Fibroblast of peridontal ligament (primary cell): ENCODE measurements around the gene PPARGC1A.

Source experiments
- DNase-seq: peaks from one replicate; pipeline ENCODE4 v3.0.0-alpha.2; 2010; ENCODE audit errors: extremely low read depth

PPARGC1A gene

GRCh38 chr4:23889814-23890341 is at the start of gene PPARGC1A:
Gene PPARGC1A (minus strand): TSS chr4:23890047. CDS start chr4:23889957, 90 bp downstream.
- peak; percentile 71 for DNase-seq

GRCh38 chr4:23938796-23939195 is 48.9 kb upstream of the PPARGC1A start:
- DNase-seq, result no peak

- DNase-seq, result peak; percentile 85
These were observed 47.3 kb upstream of the PPARGC1A start for GRCh38 chr4:23937173-23937572.

GRCh38 chr4:23934915-23935314 is 45.1 kb upstream of the PPARGC1A start:
- peak; percentile 98 for DNase-seq

GRCh38 chr4:23934223-23934622 is 44.4 kb upstream of the PPARGC1A start:
- DNase-seq, result no peak

GRCh38 chr4:23932901-23933308 is 43.1 kb upstream of the PPARGC1A start:
- peak; percentile 62 for DNase-seq

- no peak for DNase-seq
These were observed 42.3 kb upstream of the PPARGC1A start for GRCh38 chr4:23932186-23932585.

- DNase-seq, result no peak
These were observed 41.6 kb upstream of the PPARGC1A start for GRCh38 chr4:23931489-23931830.

- no peak for DNase-seq
These were observed 41.1 kb upstream of the PPARGC1A start for GRCh38 chr4:23930750-23931488.

- no peak for DNase-seq
These were observed 39.4 kb upstream of the PPARGC1A start for GRCh38 chr4:23929248-23929647.

GRCh38 chr4:23924556-23924955 is 34.7 kb upstream of the PPARGC1A start:
- DNase-seq, result no peak

- no peak for DNase-seq
These were observed 34.0 kb upstream of the PPARGC1A start for GRCh38 chr4:23923840-23924239.

- DNase-seq, result no peak
These were observed 33.3 kb upstream of the PPARGC1A start for GRCh38 chr4:23923141-23923540.

GRCh38 chr4:23922541-23923111 is 32.8 kb upstream of the PPARGC1A start:
- no peak for DNase-seq

- DNase-seq, result no peak
These were observed 32.2 kb upstream of the PPARGC1A start for GRCh38 chr4:23922013-23922412.

- DNase-seq, result no peak
These were observed 31.6 kb upstream of the PPARGC1A start for GRCh38 chr4:23921447-23921845.

- DNase-seq, result no peak
These were observed 31.0 kb upstream of the PPARGC1A start for GRCh38 chr4:23920716-23921446.

GRCh38 chr4:23920296-23920695 is 30.4 kb upstream of the PPARGC1A start:
- DNase-seq, result no peak

- no peak for DNase-seq
These were observed 26.4 kb upstream of the PPARGC1A start for GRCh38 chr4:23916282-23916681.

- DNase-seq, result no peak
These were observed 25.7 kb upstream of the PPARGC1A start for GRCh38 chr4:23915459-23916132.

GRCh38 chr4:23911675-23912455 is 22.0 kb upstream of the PPARGC1A start:
- no peak for DNase-seq
